GM18870 (cell line): Measurements from ENCODE around the gene UNC5C.

Experiments used
- ATAC-seq: cut with Tn5 transposase; IDR thresholded peaks from one replicate; pipeline ENCODE4 v1.9.1; 2021; ENCODE audit warnings: moderate library complexity; ENCODE audit not compliant: unreplicated experiment

The UNC5C gene

DNA sequence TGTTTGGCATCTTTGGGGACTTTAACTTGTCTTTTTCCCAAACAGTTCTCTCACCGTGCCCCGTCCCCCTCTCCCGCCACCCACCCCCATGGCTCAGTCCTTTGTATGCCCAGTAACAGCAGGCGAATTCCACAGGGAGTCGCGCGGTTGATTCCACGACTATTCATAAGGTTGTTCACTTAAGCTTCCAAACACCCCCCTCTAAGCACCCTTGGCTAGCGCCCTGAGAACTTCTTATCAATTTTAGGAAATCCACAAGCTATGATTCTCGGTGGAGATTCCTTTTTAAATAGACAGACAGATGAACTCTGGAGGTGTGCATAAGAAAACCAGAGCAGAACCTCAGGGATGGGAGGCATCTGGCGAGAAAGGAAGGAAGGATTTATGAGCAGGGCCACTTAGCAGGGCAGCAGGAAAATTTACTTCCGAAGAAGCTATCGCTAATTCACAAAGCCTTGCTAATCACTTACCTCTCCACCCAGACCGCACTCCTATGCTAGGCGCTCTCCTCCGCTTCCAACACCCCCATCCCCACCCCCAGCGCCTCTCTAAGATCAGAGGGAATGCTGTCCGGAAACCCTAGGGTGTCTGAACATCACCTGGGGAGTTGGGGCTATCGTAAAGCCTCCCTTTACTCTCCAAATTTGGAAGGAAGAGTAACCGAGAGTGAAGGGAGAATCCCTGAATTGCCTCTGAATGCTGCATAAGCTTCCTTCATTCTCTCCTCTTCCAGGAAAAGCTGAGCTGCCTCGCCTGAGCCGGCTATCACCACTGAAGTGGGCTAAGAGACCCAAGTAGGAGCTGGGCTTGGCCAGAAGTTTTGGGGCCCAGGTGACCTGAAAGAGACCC lies 1.7 kb downstream of the UNC5C start:
- no peak for ATAC-seq

DNA sequence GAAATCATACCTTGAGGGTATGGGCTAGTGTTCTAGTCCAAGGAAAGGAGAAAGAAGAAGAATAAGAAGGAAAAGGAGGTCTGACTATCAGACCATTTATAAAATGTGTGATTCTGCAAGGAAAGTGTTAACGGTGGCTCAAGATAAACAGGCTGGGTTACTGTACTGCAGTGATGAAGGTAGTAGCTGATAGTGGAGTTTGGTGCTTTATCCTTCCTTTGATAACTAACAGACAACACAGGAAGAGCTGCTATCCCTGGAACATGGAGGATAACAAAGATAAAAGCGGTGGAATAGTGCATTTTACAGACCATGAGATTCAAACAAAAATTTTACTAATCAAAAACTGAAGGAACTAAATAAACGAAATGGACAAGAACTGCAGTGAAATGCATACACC lies 2.6 kb downstream of the UNC5C start:
- no peak for ATAC-seq

DNA sequence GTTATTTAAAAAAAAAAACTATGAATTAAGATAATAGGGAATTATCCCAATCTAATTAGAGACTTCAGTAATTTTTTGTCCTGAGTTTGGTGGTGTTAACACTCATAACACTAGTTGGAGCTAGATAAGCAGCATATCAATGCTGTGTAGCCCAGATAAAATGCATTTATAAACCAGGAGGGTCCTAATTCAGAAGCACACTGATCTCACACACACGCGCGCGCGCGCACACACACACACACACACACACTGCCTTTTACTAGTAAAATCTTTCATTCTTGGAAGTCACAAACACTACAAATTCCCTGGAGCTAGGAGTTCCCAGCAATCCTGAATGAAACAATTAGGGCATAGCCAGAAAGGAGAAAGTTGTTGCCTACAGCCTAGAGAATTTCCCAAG lies 3.2 kb downstream of the UNC5C start:
- ATAC-seq: no peak

DNA sequence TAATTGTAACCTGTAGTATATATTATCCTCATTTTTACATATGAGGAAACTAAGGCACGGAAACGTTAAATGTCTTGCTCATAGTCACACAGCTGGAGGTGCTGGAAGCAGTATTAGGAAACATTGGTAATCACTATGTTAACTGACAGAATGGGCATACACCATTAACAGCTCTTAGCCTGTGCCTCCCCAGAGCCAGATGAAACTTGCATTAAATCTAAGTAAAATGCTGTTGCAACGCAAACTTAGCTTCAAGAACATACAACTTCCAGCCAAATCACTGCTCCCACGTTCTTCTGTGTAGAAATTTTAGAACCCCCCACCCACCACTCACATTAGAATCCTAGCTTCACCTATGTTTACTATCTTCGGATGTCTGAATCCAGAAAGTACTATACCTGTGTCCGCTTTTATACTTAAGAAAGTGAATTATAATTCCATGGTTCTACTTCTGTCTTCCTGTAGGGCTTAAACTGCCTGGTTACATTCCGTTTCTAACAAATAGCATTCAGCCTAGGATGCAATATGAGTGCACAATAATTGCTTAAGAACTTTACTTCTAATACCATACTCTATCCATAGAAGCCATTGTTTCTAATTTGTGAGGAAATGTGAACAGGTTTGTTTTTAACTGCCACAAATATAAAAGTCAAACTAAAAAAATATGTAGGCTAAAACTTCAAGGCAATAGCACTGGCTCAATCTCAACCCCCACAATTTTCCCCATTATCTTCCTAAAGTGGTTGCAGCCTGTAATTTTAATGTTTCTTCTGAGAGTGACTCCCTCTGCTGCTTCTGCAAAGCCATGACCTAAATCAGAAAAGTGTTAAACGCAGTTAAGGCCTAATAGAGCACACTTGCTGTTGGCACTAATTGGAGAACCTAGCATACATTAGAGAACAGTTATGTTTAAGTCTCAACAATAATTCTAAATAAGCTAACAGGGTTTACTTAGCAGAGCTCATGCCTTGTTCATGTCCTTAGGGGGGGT lies 4.4 kb downstream of the UNC5C start:
- ATAC-seq: no peak

DNA sequence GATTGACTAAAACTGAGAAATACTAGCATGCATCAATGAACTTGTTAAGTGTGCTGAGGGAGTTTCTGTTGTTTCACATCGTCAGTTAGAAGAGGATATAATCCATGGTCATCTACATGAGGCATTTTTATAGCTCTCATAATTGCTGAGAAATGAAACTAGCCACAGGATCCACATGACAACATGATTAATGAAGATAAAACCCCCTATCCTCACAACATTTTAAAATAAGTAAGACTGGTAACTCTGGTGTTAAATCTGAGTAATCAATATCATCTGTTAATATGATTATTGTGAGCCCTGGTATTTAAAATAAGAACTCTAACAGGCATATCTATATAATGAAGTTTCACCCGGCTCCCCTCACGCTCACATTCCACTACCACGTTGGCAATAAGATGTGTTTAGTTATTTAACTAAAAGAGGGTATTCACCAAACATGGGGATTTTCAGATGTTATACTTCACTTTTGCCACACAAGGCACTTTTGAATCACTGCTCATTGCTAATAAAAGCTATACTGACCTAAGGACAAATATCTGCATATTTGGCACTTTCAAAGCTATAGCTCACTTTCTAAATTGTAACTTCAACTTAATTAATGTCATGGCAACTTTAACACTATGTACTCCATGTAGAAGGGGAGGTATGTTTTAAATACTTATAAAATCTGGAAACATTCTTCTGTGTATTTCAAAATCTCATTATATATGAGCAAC lies 6.7 kb downstream of the UNC5C start:
- ATAC-seq: peak; percentile 89

DNA sequence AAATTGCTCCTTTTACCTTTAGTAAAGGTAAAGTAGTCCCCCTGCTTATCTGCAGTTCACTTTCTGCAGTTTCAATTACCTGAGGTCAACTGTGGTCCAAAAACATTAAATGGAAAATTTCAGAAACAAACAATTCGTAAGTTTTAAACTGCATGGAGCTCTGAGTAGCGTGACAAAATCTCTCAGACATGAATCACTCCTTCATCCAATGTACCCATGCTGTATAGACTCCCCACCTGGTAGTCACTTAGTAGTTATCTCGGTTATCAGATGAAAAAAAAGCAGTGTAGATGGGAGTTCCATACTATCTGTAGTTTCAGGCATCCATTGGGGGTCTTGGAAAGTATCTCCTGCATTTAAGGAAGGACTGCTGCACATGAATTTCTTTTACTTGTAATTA lies 7.7 kb downstream of the UNC5C start:
- ATAC-seq: no peak

DNA sequence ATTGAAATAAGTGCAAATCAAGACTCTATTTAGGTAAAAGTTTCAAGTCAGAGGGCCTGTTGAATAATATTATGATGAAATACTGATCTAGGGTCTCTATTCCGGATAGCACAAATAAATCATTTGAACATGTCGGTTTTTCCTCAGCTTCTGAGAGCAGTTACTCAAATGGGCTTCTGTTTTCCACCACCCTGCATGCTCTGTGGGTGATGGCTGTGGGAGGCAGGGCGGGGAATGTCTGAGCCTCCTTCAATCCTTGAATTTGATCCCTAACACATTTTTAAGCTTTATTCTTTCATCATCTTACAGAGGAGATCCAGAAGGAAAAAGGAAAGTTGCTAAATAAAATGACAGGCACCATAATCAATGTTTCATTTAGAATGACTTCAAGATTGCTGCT lies 8.5 kb downstream of the UNC5C start:
- ATAC-seq: no peak

DNA sequence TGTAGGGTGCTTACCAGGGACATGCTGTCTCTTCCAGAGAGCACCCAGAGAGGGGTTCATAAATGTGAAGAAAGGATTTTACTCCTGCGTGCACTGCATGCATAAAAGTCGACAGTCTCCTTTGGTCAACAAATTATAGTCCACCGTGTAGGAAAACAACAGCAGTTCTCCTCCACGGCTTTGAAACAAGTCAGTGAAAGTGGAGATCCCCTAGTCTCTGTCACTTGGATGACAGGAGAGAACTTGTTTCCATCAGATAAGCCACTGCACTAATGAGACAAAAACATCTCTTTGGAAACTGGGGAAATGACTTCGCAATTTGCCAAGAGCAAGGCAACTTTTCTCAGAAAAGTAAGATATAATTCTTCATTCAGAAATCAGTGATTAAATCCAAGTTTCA lies 9.7 kb downstream of the UNC5C start:
- no peak for ATAC-seq

DNA sequence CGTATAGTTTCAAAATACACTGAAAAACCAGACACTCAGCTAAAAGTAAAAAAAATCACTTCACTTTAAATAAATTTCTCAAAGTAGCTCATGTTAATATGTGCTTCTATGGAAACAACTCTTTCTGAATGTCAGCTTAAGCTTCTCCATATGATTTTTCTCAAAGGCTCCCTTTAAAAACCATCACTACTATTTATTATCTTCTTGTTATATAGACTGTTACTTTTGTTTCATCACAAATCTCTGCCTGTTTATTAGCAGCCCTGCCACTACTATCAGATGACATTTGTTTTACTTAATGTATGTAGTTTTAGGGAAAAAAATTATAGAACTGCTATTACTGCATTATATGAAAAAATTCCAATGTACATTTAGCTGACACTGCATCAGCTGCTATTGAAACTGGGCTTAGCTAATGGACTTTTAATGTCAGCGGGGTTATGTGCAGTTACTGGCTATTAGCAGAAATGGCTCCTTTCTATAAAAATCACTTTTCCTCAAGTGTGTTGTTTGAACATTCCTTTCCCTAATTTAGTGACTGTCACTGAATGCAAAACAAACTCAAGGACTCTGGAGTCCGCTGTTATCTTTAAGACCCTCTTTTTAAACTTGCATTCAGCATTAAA lies 10.8 kb downstream of the UNC5C start:
- no peak for ATAC-seq

DNA sequence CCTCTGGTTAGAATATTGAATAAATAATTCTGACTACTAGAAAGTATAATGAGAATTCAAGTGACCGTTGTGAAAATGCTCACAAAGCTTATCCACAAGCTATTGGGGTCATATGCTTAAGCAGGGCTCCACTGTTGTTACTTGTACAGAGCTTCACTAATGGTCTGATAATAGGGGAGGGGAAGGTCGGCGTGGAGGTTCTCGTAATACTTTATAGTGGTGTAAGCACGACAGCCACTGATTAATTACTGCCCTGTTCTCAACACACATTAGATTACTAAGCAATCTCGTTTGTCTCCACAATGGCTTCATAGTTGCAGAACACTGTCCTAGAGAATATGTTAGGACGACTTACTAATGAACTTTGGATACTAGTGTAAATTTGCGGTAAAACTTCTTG lies 11.6 kb downstream of the UNC5C start:
- ATAC-seq: no peak

DNA sequence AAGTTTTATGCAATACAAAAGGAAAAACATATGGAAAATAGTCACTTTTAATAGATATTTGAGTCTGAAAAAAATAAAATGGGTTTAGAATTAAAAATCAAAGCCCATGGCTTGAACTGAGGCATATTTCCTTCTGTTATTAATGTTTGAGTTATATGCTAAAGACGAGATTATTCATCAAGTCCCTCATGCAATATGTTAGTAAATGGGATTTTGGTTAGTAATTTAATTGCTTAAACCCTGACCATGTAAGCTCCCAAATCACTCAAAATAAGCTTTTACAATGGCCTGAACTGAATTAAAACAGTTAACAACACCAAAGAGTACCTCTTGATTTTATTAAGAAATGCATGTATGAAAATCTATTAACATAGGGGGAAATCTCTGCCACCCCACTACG lies 12.1 kb downstream of the UNC5C start:
- no peak for ATAC-seq

DNA sequence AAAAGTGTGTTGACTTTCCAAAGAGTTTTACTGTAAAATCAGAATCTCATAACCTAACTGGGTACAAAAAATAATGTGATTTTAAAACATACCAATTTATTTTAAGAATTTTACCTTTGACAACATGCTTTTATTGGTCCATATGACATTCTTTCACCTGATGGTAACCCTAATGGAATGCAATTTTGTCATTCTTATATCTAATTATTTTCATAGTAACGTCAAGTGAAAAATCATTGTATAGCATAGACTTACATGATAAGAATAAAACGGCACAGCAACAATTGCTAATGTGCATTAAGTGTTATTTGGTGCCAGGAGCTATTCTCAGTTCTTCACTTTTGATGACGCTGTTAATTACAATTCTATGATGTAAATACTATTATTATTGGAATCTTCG lies 13.6 kb downstream of the UNC5C start:
- no peak for ATAC-seq

DNA sequence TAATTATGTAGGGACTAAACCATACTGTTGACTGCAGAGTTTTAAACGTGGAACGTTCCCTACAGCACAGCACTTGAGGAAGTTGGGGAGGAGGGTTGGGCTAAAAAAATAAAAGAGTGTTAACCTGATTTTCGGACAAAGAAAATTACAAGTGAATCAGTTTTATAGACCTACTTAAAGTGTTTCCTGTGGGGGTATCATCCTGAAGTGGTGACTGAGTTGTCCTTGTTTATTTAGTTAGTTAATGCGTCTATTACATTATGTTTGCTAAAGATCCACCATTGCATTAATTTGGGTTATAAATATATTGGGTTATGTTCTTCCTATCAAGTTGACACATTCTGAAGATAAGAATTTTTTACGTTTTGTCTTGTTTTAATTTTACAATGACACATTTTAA lies 14.7 kb downstream of the UNC5C start:
- ATAC-seq: no peak

DNA sequence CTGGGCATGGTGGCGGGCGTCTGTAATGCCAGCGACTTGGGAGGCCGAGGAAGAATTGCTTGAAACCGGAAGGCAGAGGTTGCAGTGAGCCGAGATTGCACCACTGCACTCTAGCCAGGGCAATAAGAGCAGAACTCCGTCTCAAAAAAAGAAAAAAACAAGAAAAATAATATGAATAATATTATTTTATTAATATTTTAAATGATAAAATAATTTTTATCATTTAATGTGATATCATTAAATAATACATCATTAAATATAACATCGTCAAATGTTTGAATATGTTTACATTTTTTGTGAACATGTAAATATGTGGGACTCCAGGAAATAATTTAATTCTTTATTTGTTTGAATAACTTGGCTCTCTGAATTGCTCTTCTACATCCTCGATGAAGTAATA lies 15.5 kb downstream of the UNC5C start:
- ATAC-seq: no peak

DNA sequence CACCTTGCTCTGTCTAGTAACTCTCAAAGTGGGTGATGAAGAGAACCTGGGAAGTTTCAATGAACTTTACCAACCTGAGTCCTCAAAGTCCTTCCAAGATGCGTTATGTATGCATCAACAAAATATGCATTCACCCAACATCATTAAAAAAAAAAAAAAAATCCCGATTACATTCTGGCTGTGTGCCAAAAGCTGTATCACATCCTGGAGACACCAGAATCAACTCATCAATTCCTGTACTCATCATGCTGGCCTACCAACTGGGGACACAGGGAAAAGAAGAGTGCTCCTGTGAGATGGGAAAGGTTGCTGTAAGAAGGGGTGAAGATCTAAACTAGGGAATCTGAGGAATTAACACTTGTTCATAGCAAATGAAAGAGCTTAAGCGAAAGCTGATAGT lies 16.5 kb downstream of the UNC5C start:
- ATAC-seq: no peak

DNA sequence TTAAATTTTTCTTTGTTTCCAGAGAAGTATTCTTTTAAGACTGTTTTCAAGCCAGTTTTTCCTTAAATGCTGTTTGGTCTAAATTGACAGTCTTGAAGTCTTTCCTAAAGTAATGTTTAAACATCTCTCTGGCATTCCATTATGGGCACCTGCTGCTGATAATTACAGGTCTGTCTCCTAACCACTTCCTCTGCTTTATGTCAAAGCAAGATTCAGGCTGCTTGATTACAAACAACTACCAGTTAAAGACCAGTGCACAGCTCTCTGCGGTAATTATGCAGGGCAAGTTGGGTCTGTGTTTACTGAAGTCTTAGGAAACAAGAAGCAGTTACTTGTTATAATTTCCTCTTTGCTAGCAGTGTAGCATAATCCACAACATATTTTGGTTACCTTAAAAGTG lies 17.6 kb downstream of the UNC5C start:
- no peak for ATAC-seq

DNA sequence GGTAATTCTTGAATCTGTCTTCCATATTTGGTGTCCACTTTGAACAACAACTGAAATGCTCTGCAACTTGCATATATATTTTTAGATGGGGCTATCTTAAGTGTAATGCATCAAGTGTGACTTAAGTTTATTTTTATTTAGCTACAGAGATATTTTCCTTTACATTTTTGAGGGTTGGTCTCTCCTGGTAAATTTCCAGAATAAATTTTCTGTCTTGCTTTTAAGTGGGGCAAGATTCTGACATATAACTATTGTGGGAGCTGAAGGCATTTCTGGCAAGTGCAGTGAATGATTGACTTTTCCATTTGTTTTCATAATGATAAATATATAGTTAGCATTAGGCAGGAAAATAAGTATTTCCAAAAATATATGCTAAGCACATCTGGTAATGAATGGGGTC lies 18.8 kb downstream of the UNC5C start:
- no peak for ATAC-seq

DNA sequence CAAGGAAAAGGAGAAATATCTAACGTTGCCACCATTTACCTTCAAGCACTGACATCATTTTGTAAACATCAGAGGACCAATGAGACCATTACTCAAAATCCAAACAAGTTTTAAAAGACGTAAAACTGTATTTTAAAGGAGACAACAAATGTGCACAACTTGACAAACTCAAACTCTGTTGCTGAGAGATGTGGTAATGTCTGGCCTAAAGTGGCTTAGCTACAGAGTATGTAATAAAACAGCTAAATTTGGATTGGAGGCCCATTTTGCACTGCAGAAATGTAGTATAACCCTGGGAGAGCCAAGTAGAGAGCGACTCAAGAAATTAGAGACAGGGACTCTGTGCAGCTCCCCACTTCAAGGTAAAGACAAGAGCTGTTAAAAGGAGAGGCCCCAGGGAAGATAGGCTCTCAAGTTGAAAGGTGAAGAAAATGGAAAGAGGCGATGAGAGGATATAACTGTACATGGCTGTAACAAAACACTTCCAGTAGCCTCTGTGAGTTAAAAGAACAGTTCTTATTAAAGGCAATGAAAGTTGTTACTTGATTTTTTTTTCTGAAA lies 20.3 kb downstream of the UNC5C start:
- no peak for ATAC-seq

DNA sequence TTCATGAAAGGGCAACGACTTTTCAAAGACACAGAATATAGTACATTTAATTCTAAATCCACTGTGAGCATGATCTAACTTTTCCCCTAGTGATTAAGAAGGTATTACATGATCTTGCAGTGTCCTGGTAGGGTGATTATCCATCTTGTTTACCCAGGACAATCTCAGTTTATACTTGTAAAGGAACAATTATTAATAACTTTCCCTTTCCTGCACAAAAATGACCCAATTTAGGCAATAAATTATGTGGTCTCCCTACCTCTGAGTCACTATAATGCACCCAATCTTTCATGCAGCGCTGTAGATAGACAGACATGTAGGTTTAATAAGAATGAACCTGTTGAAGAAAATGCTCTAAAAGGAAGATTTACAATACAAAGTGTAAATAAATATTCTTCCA lies 22.7 kb downstream of the UNC5C start:
- no peak for ATAC-seq

DNA sequence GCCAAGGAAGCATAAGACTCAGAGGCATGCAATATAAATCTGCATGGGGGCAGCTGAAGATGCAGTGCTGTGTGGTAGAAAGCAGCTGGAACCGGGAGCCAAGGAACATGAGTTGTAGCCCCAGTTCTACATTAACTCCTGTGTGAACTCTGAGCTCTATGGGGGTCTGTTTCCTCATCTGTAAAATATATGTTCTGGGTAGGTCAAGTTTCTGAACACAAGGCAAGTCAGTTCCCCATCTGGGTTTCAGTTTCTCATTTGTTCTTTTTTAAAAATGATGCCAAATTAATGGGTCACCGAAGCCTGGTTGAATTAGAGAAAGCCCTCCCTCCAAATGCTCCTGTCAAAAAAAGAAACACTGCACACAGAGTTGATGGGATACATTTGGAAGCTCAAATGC lies 24.0 kb downstream of the UNC5C start:
- ATAC-seq: no peak

DNA sequence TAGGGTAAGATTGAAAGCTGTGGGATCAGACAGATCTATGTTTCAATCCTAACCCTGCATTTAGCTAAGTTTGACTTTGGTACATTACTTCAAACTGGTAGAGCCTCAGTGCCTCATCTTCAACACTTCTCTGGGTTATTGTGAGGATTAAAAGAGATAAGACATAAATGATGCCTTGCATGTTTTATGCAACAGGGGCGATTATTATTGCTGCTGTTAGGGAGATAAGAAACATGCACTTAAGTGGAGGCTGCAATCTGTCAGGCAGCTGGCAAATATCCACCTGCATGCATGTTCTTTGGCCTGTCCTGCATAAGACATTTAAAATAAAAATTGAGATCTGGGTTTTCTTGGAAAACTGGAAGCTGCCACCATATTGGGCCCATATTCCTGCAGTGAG lies 24.6 kb downstream of the UNC5C start:
- ATAC-seq: no peak
